HG03521 (cell line): Measurements from ENCODE around the gene NLRP7.
"Not testable (repeated sequence)": the region's sequence is repeated elsewhere in the genome, so short reads cannot be mapped to it uniquely, and the experiment has no call there.

Experiments used
- ATAC-seq: cut with Tn5 transposase; IDR thresholded peaks from one replicate; pipeline ENCODE4 v1.9.1; 2021; ENCODE audit warnings: mild to moderate bottlenecking, moderate library complexity; ENCODE audit not compliant: unreplicated experiment

Gene NLRP7

DNA sequence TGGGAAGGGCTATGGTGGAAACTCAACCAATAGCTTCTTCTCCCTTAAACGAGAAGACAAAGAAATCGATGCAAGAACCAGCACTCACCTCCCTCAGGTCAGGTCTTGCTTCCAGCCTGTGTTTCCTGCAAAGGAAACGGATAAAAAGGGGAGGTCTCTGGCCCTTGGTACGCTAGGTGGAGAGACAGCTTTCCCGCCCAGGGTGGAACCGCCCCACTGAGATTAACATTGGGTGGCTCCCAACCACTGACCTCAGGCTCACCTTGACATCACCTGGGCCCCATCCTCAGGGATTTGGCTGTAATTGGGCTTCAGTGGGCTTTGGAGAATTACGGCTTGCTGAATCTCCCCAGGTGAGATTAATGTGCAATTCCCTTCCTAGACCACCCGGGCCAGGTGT lies at the start of gene NLRP7:
NLRP7 (minus strand) TSS at position 150 of the 400 bp plus-strand sequence.
- ATAC-seq, result no peak

DNA sequence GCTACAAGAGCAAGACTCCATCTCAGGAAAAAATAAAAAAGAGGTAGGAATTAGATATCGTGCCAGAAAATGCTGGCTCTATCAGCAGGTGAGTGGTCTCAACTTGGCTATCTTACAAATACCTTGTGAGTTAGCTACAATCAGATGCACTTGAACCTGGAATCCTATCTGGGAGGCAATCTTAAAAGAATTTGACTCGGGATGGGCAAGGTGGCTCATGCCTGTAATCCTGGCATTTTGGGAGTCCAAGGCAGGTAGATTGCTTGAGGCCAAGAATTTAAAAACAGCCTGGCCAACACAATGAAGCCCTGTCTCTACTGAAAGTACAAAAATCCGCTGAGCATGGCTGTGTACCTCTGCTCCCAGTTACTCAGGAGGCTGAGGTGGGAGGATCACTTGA lies 48.2 kb upstream of the NLRP7 start:
- ATAC-seq, result no peak

DNA sequence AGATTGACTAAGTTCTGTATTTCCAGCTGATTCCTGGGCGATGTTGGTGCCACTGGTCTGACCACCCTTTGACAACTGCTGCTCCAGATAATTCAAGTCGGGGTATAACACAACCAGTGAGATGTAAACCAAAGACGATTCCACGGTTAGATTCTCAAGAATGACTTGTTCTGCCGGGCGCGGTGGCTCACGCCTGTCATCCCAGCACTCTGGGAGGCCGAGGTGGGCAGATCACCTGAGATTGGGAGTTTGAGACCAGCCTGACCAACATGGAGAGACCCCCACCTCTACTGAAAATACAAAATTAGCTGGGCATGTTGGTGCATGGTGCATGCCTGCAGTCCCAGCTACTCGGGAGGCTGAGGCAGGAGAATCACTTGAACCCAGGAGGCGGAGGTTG lies 42.2 kb upstream of the NLRP7 start:
- not testable (repeated sequence) for ATAC-seq

DNA sequence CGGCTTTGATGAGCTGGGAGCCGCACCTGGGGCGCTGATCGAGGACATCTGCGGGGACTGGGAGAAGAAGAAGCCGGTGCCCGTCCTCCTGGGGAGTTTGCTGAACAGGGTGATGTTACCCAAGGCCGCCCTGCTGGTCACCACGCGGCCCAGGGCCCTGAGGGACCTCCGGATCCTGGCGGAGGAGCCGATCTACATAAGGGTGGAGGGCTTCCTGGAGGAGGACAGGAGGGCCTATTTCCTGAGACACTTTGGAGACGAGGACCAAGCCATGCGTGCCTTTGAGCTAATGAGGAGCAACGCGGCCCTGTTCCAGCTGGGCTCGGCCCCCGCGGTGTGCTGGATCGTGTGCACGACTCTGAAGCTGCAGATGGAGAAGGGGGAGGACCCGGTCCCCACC lies 35.2 kb upstream of the NLRP7 start:
- ATAC-seq, result not testable (repeated sequence)

DNA sequence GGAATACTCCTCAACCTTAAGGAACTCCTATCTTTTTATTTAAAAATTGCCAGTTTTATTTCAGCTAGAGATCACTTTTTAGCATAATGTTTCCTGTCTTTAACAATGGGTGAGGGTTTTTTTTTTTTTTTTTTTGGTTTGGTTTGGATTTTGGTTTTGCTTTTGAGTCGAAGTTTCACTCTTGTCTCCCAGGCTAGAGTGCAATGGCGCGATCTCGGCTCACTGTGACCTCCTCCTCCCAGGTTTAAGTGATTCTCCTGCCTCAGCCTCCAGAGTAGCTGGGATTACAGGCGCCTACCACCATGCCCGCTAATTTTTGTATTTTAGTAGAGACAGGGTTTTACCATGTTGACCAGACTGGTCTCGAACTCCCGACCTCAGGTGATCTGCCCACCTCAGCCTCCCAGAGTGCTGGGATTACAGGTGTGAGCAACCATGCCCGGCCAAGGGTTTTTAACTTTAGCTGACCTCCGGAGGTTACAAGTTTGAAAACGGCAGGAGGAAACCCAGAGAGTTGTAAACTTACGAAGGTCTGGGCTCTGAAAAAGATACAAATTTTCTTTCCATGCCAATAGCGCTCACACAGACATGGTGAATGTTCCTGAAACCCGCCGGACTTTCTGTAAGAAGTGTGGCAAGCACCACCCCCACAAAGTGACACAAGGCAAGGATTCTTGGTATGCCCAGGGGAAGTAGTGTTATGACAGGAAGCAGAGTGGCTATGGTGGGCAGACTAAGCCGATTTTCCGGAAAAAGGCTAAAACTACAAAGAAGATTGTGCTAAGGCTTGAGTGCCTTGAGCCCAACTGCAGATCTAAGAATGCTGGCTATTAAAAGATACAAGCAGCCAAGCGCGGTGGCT lies 26.1 kb upstream of the NLRP7 start:
- not testable (repeated sequence) for ATAC-seq

DNA sequence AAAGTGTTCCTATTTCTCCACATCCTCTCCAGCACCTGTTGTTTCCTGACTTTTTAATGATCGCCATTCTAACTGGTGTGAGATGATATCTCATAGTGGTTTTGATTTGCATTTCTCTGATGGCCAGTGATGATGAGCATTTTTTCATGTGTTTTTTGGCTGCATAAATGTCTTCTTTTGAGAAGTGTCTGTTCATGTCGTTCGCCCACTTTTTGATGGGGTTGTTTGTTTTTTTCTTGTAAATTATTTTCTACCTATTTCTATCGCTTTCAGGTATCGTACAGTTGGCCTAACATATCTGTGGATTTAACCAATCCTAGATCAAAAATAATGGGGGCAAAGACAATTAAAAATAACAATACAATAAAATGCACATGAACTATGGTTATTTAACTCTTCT lies 24.1 kb upstream of the NLRP7 start:
- not testable (repeated sequence) for ATAC-seq

DNA sequence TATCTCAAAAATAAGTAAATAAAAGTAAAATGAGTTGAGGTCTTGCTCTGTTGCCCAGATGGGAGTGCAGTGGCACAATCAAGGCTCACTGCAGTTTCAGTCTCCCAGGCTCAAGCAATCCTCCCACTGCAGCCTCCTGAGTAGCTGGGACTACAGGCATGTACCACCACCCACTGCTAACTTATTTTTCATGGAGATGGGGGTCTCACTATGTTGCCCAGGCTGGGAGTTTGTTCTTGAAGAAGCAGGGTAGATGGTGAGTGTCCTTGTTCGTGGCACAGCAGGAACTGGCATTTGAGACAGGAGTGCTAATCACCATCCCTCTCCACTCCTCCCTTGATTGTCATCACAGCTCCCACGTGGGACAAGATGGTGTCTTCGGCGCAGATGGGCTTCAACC lies 22.3 kb upstream of the NLRP7 start:
- no peak for ATAC-seq

DNA sequence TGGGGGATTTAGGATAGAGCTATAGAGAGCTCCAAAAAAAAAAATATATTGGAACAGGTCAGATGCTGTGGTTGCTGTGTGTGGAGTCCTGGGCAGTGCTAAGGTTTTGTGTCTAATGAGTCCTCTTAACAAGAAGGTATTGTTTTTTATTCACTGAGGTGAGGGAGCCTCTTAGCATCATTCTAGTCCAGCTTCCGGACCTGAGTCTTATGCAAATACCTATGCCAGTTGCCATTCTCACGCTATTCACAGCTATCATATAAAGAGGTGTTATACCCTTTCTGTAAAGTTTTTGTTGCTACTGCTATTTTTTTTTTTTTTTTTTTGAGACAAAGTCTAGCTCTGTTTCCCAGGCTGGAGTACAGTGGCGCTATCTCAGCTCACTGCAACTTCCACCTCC lies 20.3 kb upstream of the NLRP7 start:
- ATAC-seq, result no peak

DNA sequence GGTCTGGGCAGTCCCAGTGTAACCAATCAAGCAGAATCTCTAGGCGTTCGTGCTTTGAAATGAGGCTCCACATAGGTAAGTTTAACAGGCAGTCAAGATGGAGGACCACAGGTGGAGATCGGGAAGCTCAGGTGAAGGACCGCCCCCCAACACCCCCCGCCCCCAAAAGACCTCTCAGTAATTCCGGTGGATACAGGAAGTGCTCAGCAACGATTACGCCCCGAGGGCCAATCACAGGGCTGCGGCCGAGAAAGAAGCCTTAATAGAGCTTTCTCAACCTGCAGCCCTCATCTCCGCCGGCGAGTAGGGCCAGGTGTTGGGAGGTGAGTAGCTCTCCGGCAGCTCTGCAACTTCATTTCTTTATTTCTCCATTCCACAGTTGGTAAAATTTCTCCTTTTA lies 17.7 kb upstream of the NLRP7 start:
- ATAC-seq, result not testable (repeated sequence)

DNA sequence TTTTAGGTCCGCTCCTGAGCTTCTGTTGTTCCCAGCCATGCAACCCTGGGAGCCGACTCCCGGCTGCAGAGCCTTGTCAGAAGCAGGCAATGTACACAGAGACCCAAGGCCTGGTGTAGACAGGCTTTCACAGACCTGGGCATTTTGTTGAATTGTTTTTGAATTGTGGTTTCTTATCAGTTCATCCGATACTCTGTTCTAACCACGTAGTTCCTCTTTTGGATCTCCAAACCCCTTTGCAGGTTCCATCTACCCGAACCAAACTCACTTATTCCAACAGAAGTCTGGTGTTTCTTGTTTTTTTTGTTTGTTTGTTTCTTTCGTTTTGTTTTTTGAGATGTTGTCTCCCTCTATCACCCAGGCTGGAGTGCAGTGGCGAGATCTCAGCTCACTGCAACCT lies 12.5 kb upstream of the NLRP7 start:
- no peak for ATAC-seq

DNA sequence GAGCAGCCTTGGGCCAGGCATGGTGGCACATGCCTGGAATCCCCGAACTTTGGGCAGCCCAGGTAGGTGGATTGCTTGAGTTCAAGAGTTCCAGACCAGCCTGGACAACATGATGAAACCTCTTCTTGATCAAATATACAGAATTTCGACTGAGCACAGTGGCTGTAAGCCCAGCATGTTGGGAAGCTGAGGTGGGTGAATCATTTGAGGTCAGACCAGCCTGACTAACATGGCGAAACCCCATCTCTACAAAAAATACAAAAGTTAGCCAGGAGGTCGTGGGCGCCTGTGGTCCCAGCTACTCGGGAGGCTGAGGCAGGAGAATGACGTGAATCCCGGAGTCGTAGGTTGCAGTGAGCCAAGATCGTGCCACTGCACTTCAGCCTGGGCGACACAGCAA lies 8.0 kb upstream of the NLRP7 start:
- no peak for ATAC-seq

DNA sequence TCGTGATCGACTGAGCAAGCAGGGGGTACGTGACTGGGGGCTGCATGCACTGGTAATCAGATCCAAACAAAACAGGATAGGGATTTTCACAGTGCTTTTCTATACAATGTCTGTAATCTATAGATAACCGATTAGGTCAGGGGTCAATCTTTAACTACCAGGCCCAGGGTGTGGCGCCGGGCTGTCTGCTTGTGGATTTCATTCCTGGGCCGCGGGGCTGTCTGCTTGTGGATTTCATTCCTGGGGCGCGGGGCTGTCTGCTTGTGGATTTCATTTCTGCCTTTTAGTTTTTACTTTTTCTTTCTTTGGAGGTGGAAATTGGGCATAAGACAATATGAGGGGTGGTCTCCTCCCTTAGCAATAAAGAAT lies 6.0 kb upstream of the NLRP7 start:
- not testable (repeated sequence) for ATAC-seq

DNA sequence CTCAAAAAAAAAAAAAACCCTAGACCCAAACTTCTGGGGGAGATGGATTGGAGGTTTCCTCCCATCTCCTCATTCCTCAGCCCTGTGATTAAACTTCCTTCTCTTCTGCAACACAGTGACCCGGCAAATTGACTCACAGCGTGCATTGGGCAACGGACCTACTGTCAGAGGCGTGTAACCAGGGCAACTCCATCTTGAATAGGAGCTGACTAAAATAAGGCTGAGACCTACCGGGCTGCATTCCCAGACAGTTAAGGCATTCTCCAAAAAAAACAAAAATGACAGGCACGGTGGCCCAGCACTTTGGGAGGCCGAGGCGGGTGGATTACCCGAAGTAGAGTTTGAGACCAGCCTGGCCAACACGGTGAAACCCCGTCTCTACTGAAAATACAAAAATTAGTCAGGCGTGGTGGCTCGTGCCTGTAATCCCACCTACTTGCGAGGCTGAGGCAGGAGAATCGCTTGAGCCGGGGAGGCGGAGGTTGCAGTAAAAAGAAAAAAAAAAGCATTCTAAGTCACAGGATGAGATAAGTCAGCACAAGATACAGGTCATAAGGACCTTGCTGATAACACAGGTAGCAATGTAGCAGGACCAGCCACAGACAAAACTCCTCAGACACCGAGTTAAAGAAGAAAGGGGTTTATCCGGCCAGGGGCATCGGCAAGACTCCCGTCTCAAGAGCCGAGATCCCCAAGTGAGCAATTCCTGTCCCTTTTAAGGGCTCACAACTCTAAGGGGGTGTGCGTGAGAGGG lies 5.4 kb upstream of the NLRP7 start:
- ATAC-seq, result no peak

DNA sequence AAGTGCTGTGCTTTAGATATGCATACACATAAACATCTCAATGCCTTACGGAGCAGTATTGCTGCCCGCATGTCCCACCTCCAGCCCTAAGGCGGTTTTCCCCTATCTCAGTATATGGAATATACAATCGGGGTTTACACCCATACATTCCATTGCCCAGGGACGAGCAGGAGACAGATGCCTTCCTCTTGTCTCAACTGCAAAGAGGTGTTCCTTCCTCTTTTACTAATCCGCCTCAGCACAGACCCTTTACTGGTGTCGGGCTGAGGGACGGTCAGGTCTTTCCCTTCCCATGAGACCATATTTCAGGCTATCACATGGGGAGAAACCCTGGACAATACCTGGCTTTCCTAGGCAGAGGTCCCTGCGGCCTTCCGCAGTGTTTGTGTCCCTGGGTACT lies 3.2 kb upstream of the NLRP7 start:
- ATAC-seq, result not testable (repeated sequence)

DNA sequence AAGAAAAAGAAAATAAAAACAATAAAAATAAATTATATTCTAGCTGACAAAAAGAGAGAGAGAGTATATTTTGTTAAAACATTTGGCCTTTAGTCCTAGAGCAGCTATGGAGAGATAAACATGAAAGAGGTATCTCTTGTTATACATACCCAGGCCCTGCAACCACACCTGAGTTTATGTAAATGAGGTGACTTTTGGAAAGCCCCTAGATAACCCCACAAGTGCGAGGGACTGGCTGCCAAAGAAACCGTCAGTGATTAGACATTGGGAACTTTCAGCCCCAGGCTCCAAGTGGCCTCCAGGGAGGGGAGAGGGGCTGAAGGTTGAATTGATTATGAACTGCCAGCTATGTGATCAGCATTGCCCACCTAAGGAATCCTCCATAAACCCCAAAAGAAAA lies 2.1 kb upstream of the NLRP7 start:
- no peak for ATAC-seq

DNA sequence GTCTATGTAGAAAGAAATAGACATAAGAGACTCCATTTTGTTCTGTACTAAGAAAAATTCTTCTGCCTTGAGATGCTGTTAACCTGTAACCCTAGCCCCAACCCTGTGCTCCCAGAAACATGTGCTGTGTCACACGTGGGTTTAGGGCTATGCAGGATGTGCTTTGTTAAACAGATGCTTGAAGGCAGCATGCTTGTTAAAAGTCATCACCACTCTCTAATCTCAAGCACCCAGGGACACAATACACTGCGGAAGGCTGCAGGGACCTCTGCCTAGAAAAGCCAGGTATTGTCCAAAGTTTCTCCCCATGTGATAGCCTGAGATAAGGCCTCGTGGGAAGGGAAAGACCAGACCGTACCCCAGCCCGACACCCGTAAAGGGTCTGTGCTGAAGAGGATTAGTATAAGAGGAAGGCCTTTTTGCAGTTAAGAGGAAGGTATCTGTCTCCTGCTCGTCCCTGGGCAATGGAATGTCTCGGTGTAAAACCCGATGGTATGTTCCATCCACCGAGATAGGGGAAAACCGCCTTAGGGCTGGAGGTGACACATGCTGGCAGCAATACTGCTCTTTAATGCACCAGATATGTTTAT lies 3.5 kb downstream of the NLRP7 start:
- ATAC-seq, result not testable (repeated sequence)

DNA sequence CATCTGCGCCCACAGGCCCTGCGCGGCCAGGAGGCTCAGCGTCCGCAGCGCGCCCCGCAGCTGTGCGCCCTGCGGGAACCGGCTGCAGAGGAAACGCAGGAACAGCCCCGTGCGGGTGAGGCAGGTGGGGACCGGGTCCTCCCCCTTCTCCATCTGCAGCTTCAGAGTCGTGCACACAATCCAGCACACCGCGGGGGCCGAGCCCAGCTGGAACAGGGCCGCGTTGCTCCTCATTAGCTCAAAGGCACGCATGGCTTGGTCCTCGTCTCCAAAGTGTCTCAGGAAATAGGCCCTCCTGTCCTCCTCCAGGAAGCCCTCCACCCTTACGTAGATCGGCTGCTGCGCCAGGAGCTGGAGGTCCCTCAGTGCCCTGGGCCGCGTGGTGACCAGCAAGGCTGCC lies 7.8 kb downstream of the NLRP7 start:
- not testable (repeated sequence) for ATAC-seq

DNA sequence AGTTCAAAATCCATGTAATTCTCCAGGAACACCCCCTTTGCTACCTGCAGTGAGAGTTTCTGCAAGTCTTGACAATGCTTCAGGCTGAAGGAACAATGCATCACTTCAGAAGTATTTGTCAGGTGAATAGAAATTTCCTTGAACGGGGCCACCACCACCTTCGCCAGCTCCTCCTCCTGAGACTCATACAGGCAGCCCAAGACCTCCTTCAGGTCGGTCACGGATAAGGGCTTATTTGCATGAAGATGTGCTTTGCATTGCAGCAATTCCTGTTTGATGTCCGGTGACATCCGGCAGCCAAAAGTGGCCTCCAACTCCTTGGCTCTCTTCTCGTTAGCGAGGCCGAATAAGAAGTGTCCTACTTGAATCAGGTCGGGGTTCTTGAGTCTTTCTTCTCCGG lies 8.4 kb downstream of the NLRP7 start:
- ATAC-seq, result no peak

DNA sequence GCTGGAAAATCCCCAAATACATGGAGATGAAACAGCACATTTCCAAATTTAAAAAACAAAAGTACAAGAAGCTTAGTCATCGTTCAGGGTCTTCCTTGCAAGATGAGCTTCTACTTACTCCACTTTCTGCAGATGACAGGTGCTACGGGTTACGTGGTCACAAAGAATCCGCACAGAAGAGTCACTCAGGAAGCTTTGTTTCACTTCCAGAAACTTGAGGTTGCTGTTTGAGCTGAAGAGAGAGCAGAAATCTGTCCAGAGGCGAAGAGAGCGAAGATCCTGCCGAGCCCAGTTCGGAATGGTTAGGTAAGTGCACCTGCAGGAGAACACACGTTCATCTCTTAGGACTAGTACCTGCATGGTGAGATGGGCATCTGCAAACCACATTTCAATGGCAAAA lies 9.4 kb downstream of the NLRP7 start:
- peak; percentile 59 for ATAC-seq

DNA sequence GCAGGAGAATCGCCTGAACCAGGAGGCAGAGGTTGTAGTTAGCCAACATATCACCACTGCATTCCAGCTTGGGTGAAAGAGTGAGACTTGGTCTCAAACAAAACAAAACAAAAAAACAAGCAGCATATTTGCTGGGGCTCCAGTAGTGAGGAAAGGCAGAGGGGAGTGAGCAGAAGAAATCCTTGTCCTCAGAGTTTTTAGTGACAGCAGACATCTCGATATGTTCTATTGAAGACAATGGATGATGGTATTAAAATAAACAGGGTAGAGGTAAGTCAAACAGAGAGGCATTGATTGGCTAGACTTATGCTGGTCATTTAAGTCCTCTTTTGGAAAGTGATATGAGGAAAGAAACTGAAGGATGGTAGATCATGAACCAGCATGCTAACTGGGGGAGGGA lies 19.0 kb downstream of the NLRP7 start:
- no peak for ATAC-seq

DNA sequence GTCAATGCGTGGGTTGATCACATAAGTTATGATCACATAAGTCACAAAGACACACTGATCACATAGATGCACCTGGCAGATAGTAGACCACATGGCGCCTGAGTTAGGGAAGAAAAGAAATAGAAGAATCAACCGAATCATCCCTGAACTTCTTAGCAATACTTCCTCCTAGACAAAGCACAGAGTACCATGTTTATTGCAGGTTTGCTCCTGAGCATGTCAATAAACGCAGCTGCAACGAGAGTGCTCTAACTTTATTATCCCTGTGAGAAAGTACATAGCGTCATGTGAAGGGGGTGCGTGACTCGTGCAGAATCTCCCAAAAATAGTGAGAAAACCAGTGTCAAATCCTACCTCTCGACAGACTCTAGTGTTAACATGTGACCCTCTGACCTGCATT lies 24.1 kb downstream of the NLRP7 start:
- ATAC-seq, result no peak

DNA sequence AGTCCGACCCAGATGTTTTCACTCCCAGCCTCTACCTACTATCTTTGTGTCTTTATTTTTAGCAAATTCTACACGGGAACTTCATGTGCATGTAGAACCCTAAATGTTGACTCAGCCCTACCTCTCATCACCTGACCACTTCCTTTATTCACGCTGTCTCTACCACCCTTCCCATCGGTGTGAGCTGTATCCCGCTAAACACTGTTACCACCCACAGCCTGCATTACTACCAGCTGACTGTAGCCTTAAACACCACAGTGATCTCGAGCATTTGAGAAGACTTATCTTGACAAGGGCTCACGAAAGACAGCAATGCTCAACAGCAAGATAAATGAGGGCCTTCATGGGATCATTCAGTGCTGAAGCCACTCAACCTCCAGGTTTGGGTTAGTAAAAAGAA lies 26.2 kb downstream of the NLRP7 start:
- no peak for ATAC-seq
